DND-41 (cell line): ENCODE measurements around the gene CDSN.
"Not testable (repeated sequence)": the region's sequence is repeated elsewhere in the genome, so short reads cannot be mapped to it uniquely, and the experiment has no call there.

Experiments
- ATAC-seq: fragments of 200-7000 bp; cut with Tn5 transposase; 3 replicates; pipeline ENCODE4 v1.9.1; 2021; ENCODE audit warnings: low read depth; ENCODE audit not compliant: insufficient read depth
- DNase-seq: peaks from one replicate; pipeline ENCODE4 v3.0.0-alpha.2; 2020
- H2AFZ ChIP-seq: 2 replicates; pipeline ENCODE4 v1.6.0; 2012; ENCODE audit warnings: low read depth, low read length
- H3K27ac ChIP-seq: 2 replicates; pipeline ENCODE4 v1.5.1; 2012; ENCODE audit warnings: low read length, inconsistent platforms
- H3K27me3 ChIP-seq: fragments of 200-600 bp; sonication (generic); 2 replicates; pipeline ENCODE4 v1.6.0; 2012; ENCODE audit warnings: low read length, mild to moderate bottlenecking, inconsistent platforms; ENCODE audit not compliant: insufficient read depth, poor library complexity
- H3K36me3 ChIP-seq: 2 replicates; pipeline ENCODE4 v1.5.1; 2012; ENCODE audit warnings: low read length, inconsistent platforms; ENCODE audit not compliant: insufficient read depth
- H3K4me1 ChIP-seq: 2 replicates; pipeline ENCODE4 v1.5.1; 2012; ENCODE audit warnings: mild to moderate bottlenecking, low read length; ENCODE audit not compliant: insufficient read depth
- H3K4me2 ChIP-seq: 2 replicates; pipeline ENCODE4 v1.6.0; 2012; ENCODE audit warnings: mild to moderate bottlenecking, moderate library complexity, low read length, inconsistent platforms; ENCODE audit not compliant: insufficient read depth
- H3K4me3 ChIP-seq, 2 experiments: fragments of 200-600 bp in 1 of 2; shearing (Covaris generic) in 1 of 2; 2 replicates each; pipeline ENCODE4 v1.5.1; 2012 to 2016; ENCODE audit warnings: inconsistent platforms in 2 of 2, low read length in 2 of 2, mild to moderate bottlenecking in 2 of 2, low read depth in 1 of 2, moderate library complexity in 1 of 2
- H3K79me2 ChIP-seq: 2 replicates; pipeline ENCODE4 v1.6.0; 2012; ENCODE audit warnings: low read length, inconsistent platforms; ENCODE audit not compliant: insufficient read depth
- H3K9ac ChIP-seq: 2 replicates; pipeline ENCODE4 v1.6.0; 2012; ENCODE audit warnings: low read depth, mild to moderate bottlenecking, inconsistent platforms, low read length, moderate library complexity
- H3K9me3 ChIP-seq: 2 replicates; pipeline ENCODE4 v1.5.1; 2012; ENCODE audit warnings: low read length, moderate library complexity, mild to moderate bottlenecking, inconsistent platforms; ENCODE audit not compliant: insufficient read depth, severe bottlenecking
- H4K20me1 ChIP-seq: 2 replicates; pipeline ENCODE4 v1.6.0; 2012; ENCODE audit warnings: low read length; ENCODE audit not compliant: insufficient read depth
- CTCF ChIP-seq: IDR thresholded peaks from 2 replicates; pipeline ENCODE4 v1.5.1; 2012; ENCODE audit warnings: borderline replicate concordance, low read length, moderate library complexity, mild to moderate bottlenecking; ENCODE audit not compliant: poor library complexity, severe bottlenecking; ENCODE audit errors: extremely low read depth
- EZH2 ChIP-seq: IDR thresholded peaks from 3 replicates; pipeline ENCODE4 v1.6.1; 2012; ENCODE audit warnings: borderline replicate concordance, low read depth, mild to moderate bottlenecking, moderate library complexity, low read length, inconsistent platforms; ENCODE audit not compliant: severe bottlenecking

Gene CDSN

GRCh38 chr6:31165986-31166385, 45.7 kb upstream of the CDSN start:
- no peak overlapping the region for H3K9ac ChIP-seq
- no peak overlapping the region for H3K4me2 ChIP-seq
- no peak for TF ChIP-seq EZH2
- no peak for TF ChIP-seq CTCF
- H2AFZ ChIP-seq: no peak overlapping the region
- no peaks in the 10 kb centered on the region for H3K9me3 ChIP-seq
- H4K20me1 ChIP-seq: peaks cover 21% of the 10 kb centered on the region; the same call in 1 of the 2 replicates
- peaks cover 22% of the 10 kb centered on the region for H3K4me1 ChIP-seq
- ATAC-seq (no peak), DNase-seq (no peak)
- H3K4me3 ChIP-seq: no peak overlapping the region
- peaks cover 38% of the 10 kb centered on the region for H3K36me3 ChIP-seq
- H3K27me3 ChIP-seq: no peaks in the 10 kb centered on the region
- no peak overlapping the region for H3K27ac ChIP-seq
- peaks cover 22% of the 10 kb centered on the region for H3K79me2 ChIP-seq

- H4K20me1 ChIP-seq: peaks cover 21% of the 10 kb centered on the region; the same call in 1 of the 2 replicates
- H3K9me3 ChIP-seq, DNase-seq, ATAC-seq, H3K9ac ChIP-seq, H3K27ac ChIP-seq, H3K4me2 ChIP-seq, H2AFZ ChIP-seq, H3K27me3 ChIP-seq, H3K4me3 ChIP-seq: not testable (repeated sequence)
- H3K79me2 ChIP-seq: peaks cover 29% of the 10 kb centered on the region
- H3K4me1 ChIP-seq: peaks cover 29% of the 10 kb centered on the region
- peaks cover 44% of the 10 kb centered on the region for H3K36me3 ChIP-seq
Measured at GRCh38 chr6:31165064-31165832, 45.0 kb upstream of the CDSN start.

- ATAC-seq, DNase-seq, H3K4me3 ChIP-seq, H3K4me2 ChIP-seq, H2AFZ ChIP-seq, H3K27ac ChIP-seq, H3K27me3 ChIP-seq, H3K9ac ChIP-seq, H3K9me3 ChIP-seq: not testable (repeated sequence)
- peaks cover 36% of the 10 kb centered on the region for H3K4me1 ChIP-seq
- peaks cover 50% of the 10 kb centered on the region for H3K36me3 ChIP-seq
- H4K20me1 ChIP-seq: peaks cover 23% of the 10 kb centered on the region
- H3K79me2 ChIP-seq: peaks cover 36% of the 10 kb centered on the region
Measured at GRCh38 chr6:31164475-31165063, 44.3 kb upstream of the CDSN start.

GRCh38 chr6:31163922-31164321, 43.7 kb upstream of the CDSN start:
- Histone ChIP-seq H3K4me2 (no peak overlapping the region), H3K79me2 (peaks cover 42% of the 10 kb centered on the region), H3K27ac (no peak overlapping the region), H3K9ac (no peak overlapping the region), H4K20me1 (peaks cover 26% of the 10 kb centered on the region), H2AFZ (no peak overlapping the region), H3K27me3 (no peaks in the 10 kb centered on the region), H3K36me3 (peaks cover 57% of the 10 kb centered on the region), H3K4me3 (no peak overlapping the region), H3K9me3 (no peaks in the 10 kb centered on the region), H3K4me1 (peaks cover 42% of the 10 kb centered on the region)
- no peak for ATAC-seq
- TF ChIP-seq EZH2: no peak
- TF ChIP-seq CTCF: no peak
- DNase-seq: no peak
